ENCODE measurements around the gene ZC3H7A.
"Not testable (repeated sequence)": the region's sequence is repeated elsewhere in the genome, so short reads cannot be mapped to it uniquely, and the experiment has no call there.

ZC3H7A gene

GRCh38 chr16:11805556-11805955 is 8.5 kb upstream of the ZC3H7A start:
- FAIRE-seq (no peak), DNase-seq (ENCODE audit: insufficient read length, low spot score) (no peak)

GRCh38 chr16:11801481-11802021 is 4.5 kb upstream of the ZC3H7A start:
- DNase-seq (ENCODE audit: insufficient read length, low spot score) = no peak
- no peak for FAIRE-seq

DNA sequence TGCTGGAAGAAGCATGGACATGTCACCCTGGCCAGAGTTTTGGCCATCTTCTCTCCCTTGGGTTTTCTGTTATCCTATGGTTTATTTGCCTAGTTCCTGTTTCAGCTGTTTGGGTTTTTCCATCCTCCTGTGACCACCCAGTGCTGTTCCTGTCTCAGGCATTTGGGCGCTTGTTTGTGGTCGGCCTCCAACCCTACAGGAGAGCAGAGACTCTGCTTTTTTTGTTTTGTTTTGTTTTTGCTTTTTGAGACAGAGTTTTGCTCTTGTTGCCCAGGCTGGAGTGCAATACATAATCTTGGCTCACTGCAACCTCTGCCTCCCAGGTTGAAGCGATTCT is 3.3 kb upstream of the ZC3H7A start:
- FAIRE-seq = no peak
- DNase-seq (ENCODE audit: insufficient read length, low spot score) = no peak

DNA sequence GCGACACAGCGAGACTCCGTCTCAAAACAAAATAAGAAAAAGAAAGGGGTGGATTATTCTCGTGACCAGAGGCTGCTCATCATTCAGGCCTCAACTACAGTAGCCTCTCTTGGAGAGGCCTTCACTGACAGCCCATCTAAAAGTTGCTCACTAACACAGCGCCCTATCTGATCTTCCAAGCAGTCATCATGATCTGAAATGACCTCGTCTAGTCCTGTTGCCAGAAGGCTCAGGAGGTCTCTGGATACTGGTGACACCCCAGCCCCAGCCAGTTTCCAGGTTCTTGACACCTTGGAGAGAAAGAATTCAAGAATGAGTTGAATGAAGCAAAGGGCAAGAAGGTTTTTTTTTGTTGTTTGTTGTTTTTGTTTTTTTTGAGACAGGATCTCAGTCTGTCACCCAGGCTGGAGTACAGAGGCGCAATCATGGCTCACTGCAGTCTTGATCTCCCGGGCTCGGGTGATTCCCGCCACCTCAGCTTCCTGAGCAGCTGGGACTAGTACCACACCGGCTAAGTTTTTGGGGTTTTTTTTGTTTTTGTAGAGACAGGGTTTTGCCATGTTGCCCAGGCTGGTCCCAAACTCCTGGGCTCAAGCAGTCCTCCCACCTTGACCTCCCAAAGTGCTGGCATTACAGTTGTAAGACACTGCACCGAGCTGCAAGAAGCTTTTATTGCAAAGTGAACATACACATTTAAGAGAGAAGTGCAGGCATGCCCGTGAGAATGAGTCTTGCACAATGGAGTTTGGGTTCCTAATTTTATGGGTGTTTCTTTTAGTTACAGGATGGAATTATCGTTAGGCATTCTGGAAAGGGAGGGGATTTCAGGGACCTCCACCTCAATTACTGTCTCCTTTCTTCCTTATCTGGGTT is 2.7 kb upstream of the ZC3H7A start:
- FAIRE-seq (no peak), DNase-seq (ENCODE audit: insufficient read length, low spot score) (no peak)

DNA sequence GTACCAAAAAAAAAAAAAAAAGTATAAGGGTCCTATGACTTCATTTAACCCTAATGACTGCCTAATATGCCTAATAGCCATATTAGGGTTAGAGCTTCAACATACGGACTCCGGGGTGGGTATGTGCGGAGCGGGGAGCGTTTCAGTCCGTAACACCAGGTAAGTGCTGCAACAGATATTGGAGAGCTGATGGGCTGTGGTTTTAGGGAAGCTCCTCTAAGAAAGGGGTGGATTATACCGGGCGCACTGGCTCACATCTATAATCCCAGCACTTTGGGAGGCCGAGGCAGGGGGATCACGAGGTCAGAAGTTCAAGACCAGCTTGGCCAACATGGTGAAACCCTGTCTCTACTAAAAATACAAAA is 1.9 kb upstream of the ZC3H7A start:
- FAIRE-seq (no peak), DNase-seq (ENCODE audit: insufficient read length, low spot score) (no peak)

- FAIRE-seq (no peak), DNase-seq (ENCODE audit: insufficient read length, low spot score) (no peak)
Measured at GRCh38 chr16:11797957-11798299, 870 bp upstream of the ZC3H7A start.

GRCh38 chr16:11796227-11797165 is 562 bp downstream of the ZC3H7A start:
- no peak for FAIRE-seq
- no peak for DNase-seq (ENCODE audit: insufficient read length, low spot score)

DNA sequence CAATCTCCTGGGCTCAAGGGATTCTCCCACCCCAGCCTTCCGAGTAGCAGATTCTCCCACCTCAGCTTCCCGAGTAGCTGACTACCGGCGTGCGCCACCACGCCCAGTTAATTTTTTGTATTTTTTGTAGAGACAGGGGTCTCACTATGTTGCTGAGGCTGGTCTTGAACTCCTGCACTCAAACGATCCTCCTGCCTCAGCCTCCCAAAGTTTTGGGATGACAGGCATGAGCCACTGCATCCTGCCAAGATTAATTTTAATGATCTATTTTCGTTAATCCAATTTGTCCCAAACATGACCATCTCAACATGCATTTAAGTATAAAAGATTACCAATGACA is 1.2 kb downstream of the ZC3H7A start:
- DNase-seq (ENCODE audit: insufficient read length, low spot score) = no peak
- no peak for FAIRE-seq

DNA sequence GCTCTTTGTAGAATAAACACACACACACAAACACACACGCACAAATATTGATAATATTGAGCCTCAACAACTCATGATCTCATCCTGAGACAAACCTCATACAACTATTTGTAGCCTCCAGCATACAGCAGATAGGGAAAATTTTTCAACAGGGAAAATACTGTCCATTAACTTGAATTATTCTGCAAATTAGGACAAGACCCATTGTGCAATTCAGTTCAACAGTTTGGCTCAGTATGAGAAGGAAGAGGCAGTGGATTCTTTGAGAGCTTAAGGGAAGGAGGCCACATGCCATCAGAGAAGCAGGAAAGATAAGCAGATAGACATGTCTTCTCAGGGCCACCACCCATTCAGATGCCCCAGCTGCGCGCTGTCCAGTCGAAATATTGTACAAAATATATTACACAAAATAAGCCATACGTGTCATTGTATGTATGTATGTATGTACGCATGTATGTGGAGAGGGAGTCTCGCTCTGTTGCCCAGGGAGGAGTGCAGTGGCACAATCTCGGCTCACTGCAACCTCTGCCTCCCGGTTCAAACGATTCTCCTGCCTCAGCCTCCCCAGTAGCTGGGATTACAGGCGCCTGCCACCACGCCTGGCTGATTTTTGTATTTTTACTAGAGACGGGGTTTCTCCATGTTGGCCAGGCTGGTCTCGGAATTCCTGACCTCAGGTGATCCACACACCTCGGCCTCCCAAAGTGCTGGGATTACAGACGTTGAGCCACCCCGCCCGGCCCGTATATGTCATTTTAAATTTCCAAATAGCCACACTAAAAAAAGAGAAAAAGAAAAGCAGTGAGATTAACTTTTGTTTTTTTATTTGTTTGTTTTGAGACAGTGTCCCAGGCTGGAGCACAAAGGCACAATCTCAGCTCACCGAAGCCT is 1.8 kb downstream of the ZC3H7A start:
- FAIRE-seq (no peak), DNase-seq (ENCODE audit: insufficient read length, low spot score) (no peak)

DNA sequence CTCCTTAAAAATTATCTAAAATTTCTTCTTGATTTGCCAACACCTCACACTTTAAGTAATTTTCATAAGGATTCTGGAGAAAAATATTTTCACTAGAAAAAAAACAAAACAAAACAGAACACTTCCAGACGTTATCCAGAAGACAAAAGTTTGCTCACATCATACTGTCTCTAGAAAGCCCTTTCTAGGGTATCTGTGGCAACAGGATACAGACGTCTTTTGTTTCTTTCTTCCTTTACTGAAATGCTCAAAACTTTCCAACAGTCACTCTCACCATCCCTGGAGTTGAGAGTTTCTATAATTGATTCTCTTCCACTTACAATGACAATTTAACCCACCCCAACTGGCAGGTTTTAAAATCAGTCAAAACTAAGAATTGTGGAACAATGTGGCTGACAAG is 2.6 kb downstream of the ZC3H7A start:
- DNase-seq (ENCODE audit: insufficient read length, low spot score) (no peak), FAIRE-seq (no peak)

DNA sequence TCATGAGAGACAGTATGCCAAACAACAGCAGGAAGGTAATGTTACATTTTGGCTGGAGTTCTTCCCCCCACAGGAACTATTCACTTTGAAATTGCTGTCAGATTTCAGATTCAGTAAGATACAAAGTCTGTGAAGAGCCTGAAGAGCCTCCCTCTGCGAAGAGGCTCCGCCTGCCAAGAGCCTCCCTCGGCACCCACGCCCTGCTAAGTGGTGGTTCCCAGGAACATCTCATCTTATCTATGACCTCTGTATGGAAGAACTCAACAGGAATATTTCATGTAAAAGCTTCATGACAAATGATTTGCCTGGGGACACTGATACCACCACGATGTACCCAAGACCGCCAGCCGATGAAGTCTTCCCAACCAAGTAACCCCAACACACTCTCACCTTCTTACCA is 3.2 kb downstream of the ZC3H7A start:
- no peak for DNase-seq (ENCODE audit: insufficient read length, low spot score)
- no peak for FAIRE-seq

- FAIRE-seq = no peak
- no peak for DNase-seq (ENCODE audit: insufficient read length, low spot score)
Measured at GRCh38 chr16:11792410-11793241, 4.4 kb downstream of the ZC3H7A start.

- DNase-seq (ENCODE audit: insufficient read length, low spot score) (no peak), FAIRE-seq (no peak)
Measured at GRCh38 chr16:11791144-11791828, 5.8 kb downstream of the ZC3H7A start.

- FAIRE-seq (no peak), DNase-seq (ENCODE audit: insufficient read length, low spot score) (no peak)
Measured at GRCh38 chr16:11788914-11789313, 8.1 kb downstream of the ZC3H7A start.

- not testable (repeated sequence) for FAIRE-seq; DNase-seq (ENCODE audit: insufficient read length, low spot score)
Measured at GRCh38 chr16:11784980-11785599, 12.0 kb downstream of the ZC3H7A start.

- FAIRE-seq; DNase-seq (ENCODE audit: insufficient read length, low spot score): not testable (repeated sequence)
Measured at GRCh38 chr16:11784381-11784780, 12.7 kb downstream of the ZC3H7A start.

DNA sequence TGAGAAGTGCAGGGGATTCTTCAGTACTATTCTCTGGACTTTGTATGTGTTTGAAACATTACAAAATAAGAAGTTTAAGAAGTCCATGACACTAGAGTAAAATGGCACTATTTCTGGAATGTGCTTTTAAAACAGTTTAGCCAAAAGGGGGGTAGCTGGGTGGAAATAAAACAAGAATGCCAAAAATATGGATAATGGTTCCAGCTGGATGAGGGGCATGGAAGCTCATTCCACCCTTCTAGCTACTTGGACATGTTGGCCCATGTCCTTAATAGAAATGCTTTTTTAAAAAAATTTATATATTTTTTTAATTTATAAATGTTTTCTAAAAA is 13.1 kb downstream of the ZC3H7A start:
- DNase-seq (ENCODE audit: insufficient read length, low spot score) (no peak), FAIRE-seq (no peak)

- no peak for FAIRE-seq
- DNase-seq (ENCODE audit: insufficient read length, low spot score) = no peak
Measured at GRCh38 chr16:11783319-11784037, 13.6 kb downstream of the ZC3H7A start.

Data from HTR-8/SVneo (cell line).